ENCODE measurements around the gene CASKIN1. TPM values are rescaled to one million over a fixed set of nuclear protein-coding genes. Genes with fewer than 3 reads are reported as not detected.

Gene CASKIN1
- total RNA-seq, 1 experiment from 2014 or later, result 4.5 TPM

DNA sequence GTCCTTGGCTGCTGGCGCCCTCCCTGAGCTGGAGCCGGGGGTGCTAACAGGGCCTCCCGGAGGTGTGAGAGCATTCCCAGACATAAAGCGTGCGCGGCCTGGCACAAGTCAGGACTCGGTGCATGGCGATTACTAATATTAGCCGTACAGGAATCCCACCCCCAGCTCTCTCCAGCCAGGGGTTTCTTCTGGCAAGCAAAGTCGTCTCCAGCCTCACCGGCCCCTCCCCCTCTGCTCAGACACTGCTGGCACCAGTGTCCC, 5.0 kb downstream of the CASKIN1 start:
- ATAC-seq, result no peak
- POLR2A ChIA-PET, result interaction anchor here (0.6 kb wide), 1 partner anchor 11 kb away, joined by 5 read pairs; no protein-coding TSS in a partner anchor
- TF ChIP-seq TCF7L2 (IDR thresholded peaks at IDR 0.05; ENCODE audit: low read depth, low read length) (no peak), SIN3A (IDR thresholded peaks at IDR 0.05; ENCODE audit: borderline replicate concordance, insufficient read depth, low read depth, low read length) (no peak), POLR2AphosphoS5 (IDR thresholded peaks at IDR 0.05; ENCODE audit: low read depth, low read length) (no peak)
- TF ChIP-seq, protein P1, sequence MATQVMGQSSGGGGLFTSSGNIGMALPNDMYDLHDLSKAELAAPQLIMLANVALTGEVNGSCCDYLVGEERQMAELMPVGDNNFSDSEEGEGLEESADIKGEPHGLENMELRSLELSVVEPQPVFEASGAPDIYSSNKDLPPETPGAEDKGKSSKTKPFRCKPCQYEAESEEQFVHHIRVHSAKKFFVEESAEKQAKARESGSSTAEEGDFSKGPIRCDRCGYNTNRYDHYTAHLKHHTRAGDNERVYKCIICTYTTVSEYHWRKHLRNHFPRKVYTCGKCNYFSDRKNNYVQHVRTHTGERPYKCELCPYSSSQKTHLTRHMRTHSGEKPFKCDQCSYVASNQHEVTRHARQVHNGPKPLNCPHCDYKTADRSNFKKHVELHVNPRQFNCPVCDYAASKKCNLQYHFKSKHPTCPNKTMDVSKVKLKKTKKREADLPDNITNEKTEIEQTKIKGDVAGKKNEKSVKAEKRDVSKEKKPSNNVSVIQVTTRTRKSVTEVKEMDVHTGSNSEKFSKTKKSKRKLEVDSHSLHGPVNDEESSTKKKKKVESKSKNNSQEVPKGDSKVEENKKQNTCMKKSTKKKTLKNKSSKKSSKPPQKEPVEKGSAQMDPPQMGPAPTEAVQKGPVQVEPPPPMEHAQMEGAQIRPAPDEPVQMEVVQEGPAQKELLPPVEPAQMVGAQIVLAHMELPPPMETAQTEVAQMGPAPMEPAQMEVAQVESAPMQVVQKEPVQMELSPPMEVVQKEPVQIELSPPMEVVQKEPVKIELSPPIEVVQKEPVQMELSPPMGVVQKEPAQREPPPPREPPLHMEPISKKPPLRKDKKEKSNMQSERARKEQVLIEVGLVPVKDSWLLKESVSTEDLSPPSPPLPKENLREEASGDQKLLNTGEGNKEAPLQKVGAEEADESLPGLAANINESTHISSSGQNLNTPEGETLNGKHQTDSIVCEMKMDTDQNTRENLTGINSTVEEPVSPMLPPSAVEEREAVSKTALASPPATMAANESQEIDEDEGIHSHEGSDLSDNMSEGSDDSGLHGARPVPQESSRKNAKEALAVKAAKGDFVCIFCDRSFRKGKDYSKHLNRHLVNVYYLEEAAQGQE (IDR thresholded peaks at IDR 0.05; ENCODE audit: insufficient read depth in 1 of 2, low read depth in 2 of 2, low read length in 1 of 2), result no peak
- TF ChIP-seq, protein P2, sequence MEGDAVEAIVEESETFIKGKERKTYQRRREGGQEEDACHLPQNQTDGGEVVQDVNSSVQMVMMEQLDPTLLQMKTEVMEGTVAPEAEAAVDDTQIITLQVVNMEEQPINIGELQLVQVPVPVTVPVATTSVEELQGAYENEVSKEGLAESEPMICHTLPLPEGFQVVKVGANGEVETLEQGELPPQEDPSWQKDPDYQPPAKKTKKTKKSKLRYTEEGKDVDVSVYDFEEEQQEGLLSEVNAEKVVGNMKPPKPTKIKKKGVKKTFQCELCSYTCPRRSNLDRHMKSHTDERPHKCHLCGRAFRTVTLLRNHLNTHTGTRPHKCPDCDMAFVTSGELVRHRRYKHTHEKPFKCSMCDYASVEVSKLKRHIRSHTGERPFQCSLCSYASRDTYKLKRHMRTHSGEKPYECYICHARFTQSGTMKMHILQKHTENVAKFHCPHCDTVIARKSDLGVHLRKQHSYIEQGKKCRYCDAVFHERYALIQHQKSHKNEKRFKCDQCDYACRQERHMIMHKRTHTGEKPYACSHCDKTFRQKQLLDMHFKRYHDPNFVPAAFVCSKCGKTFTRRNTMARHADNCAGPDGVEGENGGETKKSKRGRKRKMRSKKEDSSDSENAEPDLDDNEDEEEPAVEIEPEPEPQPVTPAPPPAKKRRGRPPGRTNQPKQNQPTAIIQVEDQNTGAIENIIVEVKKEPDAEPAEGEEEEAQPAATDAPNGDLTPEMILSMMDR (IDR thresholded peaks at IDR 0.05), result no peak

DNA sequence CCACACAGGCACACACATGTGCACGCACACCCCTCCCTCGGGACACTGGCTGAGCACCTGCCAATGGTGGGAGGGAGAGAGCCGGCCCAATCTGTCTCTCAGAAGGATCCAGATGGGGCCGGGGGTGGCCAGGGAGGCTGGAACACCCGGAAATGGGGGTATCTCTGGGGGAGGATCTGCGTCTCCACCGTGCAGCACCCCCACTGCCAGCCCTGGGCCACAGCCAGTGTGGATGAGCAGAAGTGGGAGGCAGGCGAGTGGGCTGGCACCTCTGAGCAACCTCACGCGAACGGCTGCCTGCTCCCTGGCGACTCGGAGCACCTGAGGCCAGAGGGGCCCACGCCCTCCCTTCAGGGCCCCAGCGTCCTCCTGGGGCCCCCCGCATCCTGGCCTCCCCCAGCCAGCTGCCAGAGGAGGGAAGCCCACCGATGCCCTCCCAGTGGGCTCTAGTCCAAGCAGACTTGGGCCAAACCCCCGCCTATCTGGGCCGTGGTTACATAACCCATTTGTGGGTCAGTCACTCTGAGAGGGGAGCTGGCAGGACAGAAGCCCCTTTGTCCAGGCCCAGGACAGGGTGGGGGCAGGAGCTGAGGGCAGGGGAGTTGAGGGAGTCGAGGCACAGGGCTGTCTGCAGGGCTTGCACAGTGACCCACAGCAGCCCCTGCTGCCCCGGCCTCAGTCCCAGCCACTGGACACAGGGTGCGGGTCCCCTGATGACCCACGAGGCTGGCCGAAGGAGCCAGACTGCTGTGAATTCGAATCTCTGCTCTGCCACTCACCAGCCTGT, 5.6 kb downstream of the CASKIN1 start:
- in situ Hi-C loops (cut with HindIII; ENCODE audit: low pct_unique_long_range_greater_than_20kb, low sequenced_read_pairs), result no loop called here

More for the DNA sequence above, 5.0 kb downstream of the CASKIN1 start:
- Histone ChIP-seq H3K4me3 (ENCODE audit: low read depth in 2 of 2, low read length in 2 of 2) (no peak overlapping the region), H3K27me3 (ENCODE audit: control insufficient read depth, insufficient read depth, low read length) (no peaks in the 10 kb centered on the region), H3K36me3 (ENCODE audit: control insufficient read depth, insufficient read depth, low read length) (no peaks in the 10 kb centered on the region), H3K9me3 (ENCODE audit: control insufficient read depth, insufficient read depth, low read depth, low read length) (no peaks in the 10 kb centered on the region), H3K27ac (ENCODE audit: low read length) (no peak overlapping the region), H3K4me1 (ENCODE audit: control insufficient read depth, insufficient read depth, low read length) (peaks cover 5% of the 10 kb centered on the region)
- CTCF ChIA-PET, result interaction anchor here (1.0 kb wide), 1 partner anchor 60 kb away, joined by 3 read pairs; the partner anchor contains the start of gene ECI1
- intact Hi-C loops (cut with micrococcal nuclease; ENCODE audit: unreplicated experiment) (no loop called here), in situ Hi-C loops (cut with HindIII; ENCODE audit: low pct_unique_long_range_greater_than_20kb, low sequenced_read_pairs) (no loop called here)
- BruUV-seq (replicated peaks), result no TSS peak
- no peak for DNase-seq (ENCODE audit: low read depth, low spot score)

More for the DNA sequence above, 5.6 kb downstream of the CASKIN1 start:
- Histone ChIP-seq H3K4me3 (ENCODE audit: low read depth in 2 of 2, low read length in 2 of 2) (no peak overlapping the region), H3K9me3 (ENCODE audit: control insufficient read depth, insufficient read depth, low read depth, low read length) (no peaks in the 10 kb centered on the region), H3K4me1 (ENCODE audit: control insufficient read depth, insufficient read depth, low read length) (peaks cover 5% of the 10 kb centered on the region), H3K27me3 (ENCODE audit: control insufficient read depth, insufficient read depth, low read length) (no peaks in the 10 kb centered on the region), H3K36me3 (ENCODE audit: control insufficient read depth, insufficient read depth, low read length) (no peaks in the 10 kb centered on the region), H3K27ac (ENCODE audit: low read length) (no peak overlapping the region)
- TF ChIP-seq SIN3A (IDR thresholded peaks at IDR 0.05; ENCODE audit: borderline replicate concordance, insufficient read depth, low read depth, low read length) (no peak), POLR2AphosphoS5 (IDR thresholded peaks at IDR 0.05; ENCODE audit: low read depth, low read length) (no peak), TCF7L2 (IDR thresholded peaks at IDR 0.05; ENCODE audit: low read depth, low read length) (no peak)
- TF ChIP-seq, protein P1 (IDR thresholded peaks at IDR 0.05; ENCODE audit: insufficient read depth in 1 of 2, low read depth in 2 of 2, low read length in 1 of 2), result no peak
- TF ChIP-seq, protein P2 (IDR thresholded peaks at IDR 0.05), result no peak
- intact Hi-C loops (cut with micrococcal nuclease; ENCODE audit: unreplicated experiment), result no loop called here
- POLR2A ChIA-PET, result interaction anchor here (0.6 kb wide), 1 partner anchor 12 kb away, joined by 5 read pairs; no protein-coding TSS in a partner anchor
- CTCF ChIA-PET, result no interaction called here
- DNase-seq (ENCODE audit: low read depth, low spot score), result no peak
- ATAC-seq, result no peak
- no TSS peak for BruUV-seq (replicated peaks)

All from Panc1 (cell line).